Measurements from ENCODE around the gene DDX43. TPM values are rescaled to one million over a fixed set of nuclear protein-coding genes. Genes with fewer than 3 reads are reported as not detected.

Gene DDX43
- total RNA-seq, 1 experiment from 2014 or later: not detected

DNA sequence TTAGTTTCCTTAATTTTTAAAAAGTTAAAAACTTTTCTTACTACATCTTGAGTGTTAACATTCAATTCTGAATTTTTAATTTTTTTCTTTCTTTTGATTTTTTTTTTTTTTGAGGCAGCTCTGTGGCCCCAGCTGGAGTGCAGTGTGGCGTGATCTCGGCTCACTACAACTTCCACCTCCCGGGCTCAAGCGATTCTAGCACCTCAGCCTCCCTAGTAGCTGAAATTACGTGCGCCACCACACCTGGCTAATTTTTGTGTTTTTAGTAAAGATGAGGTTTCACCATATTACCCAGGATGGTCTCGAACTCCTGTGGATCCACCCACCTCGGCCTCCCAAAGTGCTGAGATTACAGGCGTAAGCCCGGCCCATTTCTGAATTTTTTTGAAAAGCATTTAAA, 1.2 kb downstream of the DDX43 start:
- BruUV-seq (replicated peaks): no TSS peak

DNA sequence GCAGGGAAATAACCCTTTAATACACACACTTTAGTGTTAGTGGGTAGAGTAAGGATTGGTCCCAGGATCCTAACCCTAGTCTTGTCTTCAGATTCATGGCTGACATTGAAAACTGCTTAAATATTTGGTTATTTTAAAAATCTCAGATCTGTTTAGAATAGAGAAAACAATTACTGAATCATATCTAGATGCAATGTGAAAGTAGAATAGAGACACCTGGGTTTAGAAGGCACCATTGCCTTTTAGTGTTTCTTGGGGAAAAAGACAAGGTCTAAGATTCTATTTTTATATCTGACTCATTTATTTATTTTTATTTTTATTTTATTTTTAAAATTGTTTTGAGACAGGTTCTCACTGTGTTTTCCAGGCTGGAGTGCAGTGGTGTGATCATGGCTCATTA, 6.0 kb downstream of the DDX43 start:
- no peak overlapping the region for H3K4me3 ChIP-seq (replicated peaks in 1 of 2; ENCODE audit: low read depth in 1 of 2, low read length in 2 of 2)
- no TSS peak for BruUV-seq (replicated peaks)
- ChIA-PET POLR2A (no interaction called here), RAD21 (ENCODE audit: low non-redundant PET in 1 of 2, low total read pairs in 2 of 2, uncharacterized antibody in 2 of 2, unreplicated experiment in 2 of 2) (no interaction called here), CTCF (interaction anchor here (1.6 kb wide), 1 partner anchor 12 kb away, joined by 5 read pairs; no protein-coding TSS in a partner anchor)
- intact Hi-C loops (cut with micrococcal nuclease): no loop called here
- no peaks in the 10 kb centered on the region for H3K9me3 ChIP-seq (ENCODE audit: control insufficient read depth in 1 of 2, insufficient read depth in 1 of 2, low read depth in 1 of 2, low read length in 2 of 2)
- DNase-seq (ENCODE audit: low read depth, low spot score): no peak
- ATAC-seq: no peak
- H3K4me1 ChIP-seq (ENCODE audit: control insufficient read depth in 1 of 2, insufficient read depth in 2 of 2, low read length in 2 of 2): no peaks in the 10 kb centered on the region
- no peak overlapping the region for H3K27ac ChIP-seq (ENCODE audit: low read depth, low read length)
- no peak overlapping the region for H3K4me2 ChIP-seq (ENCODE audit: low read length)
- TF ChIP-seq CEBPB (IDR thresholded peaks at IDR 0.05; ENCODE audit: low read depth) (no peak), CBX3 (IDR thresholded peaks at IDR 0.05; ENCODE audit: low read depth) (no peak), TCF7L2 (IDR thresholded peaks at IDR 0.05; ENCODE audit: borderline replicate concordance, extremely low read depth, insufficient read depth, insufficient read length) (no peak), RAD21 (IDR thresholded peaks at IDR 0.05; ENCODE audit: low read depth) (no peak), YY1 (IDR thresholded peaks at IDR 0.05; ENCODE audit: extremely low read depth, insufficient replicate concordance, low read depth, low read length) (no peak), EGR1 (IDR thresholded peaks at IDR 0.05; ENCODE audit: low read depth) (no peak), ZFX (IDR thresholded peaks at IDR 0.05) (no peak), POLR2A (IDR thresholded peaks at IDR 0.05; ENCODE audit: borderline replicate concordance, extremely low read depth, insufficient read depth, insufficient read length) (no peak), ZNF274 (IDR thresholded peaks at IDR 0.05; ENCODE audit: low read depth, low read length) (no peak), ELF1 (IDR thresholded peaks at IDR 0.05; ENCODE audit: borderline replicate concordance, low read depth) (no peak), FOSL1 (IDR thresholded peaks at IDR 0.05; ENCODE audit: low read depth) (no peak)
- TF ChIP-seq, protein P1, sequence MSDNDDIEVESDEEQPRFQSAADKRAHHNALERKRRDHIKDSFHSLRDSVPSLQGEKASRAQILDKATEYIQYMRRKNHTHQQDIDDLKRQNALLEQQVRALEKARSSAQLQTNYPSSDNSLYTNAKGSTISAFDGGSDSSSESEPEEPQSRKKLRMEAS (IDR thresholded peaks at IDR 0.05): no peak
- TF ChIP-seq, protein P2, sequence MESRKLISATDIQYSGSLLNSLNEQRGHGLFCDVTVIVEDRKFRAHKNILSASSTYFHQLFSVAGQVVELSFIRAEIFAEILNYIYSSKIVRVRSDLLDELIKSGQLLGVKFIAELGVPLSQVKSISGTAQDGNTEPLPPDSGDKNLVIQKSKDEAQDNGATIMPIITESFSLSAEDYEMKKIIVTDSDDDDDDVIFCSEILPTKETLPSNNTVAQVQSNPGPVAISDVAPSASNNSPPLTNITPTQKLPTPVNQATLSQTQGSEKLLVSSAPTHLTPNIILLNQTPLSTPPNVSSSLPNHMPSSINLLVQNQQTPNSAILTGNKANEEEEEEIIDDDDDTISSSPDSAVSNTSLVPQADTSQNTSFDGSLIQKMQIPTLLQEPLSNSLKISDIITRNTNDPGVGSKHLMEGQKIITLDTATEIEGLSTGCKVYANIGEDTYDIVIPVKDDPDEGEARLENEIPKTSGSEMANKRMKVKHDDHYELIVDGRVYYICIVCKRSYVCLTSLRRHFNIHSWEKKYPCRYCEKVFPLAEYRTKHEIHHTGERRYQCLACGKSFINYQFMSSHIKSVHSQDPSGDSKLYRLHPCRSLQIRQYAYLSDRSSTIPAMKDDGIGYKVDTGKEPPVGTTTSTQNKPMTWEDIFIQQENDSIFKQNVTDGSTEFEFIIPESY (IDR thresholded peaks at IDR 0.05; ENCODE audit: extremely low read depth, insufficient replicate concordance, low read length): no peak
- TF ChIP-seq, protein P3, sequence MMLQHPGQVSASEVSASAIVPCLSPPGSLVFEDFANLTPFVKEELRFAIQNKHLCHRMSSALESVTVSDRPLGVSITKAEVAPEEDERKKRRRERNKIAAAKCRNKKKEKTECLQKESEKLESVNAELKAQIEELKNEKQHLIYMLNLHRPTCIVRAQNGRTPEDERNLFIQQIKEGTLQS (IDR thresholded peaks at IDR 0.05): no peak
- H3K27me3 ChIP-seq (ENCODE audit: insufficient read depth, low read length): no peaks in the 10 kb centered on the region
- no peak overlapping the region for H2AFZ ChIP-seq (ENCODE audit: low read depth, low read length, poor library complexity, severe bottlenecking)
- no peaks in the 10 kb centered on the region; the same call in 1 of the 2 replicates for H3K9me2 ChIP-seq (ENCODE audit: insufficient read depth)
- no peak overlapping the region for H3K9ac ChIP-seq (ENCODE audit: low read length)
- no peaks in the 10 kb centered on the region for H4K20me1 ChIP-seq (ENCODE audit: insufficient read depth)
- no peaks in the 10 kb centered on the region for H3K36me3 ChIP-seq (ENCODE audit: control insufficient read depth in 1 of 2, insufficient read depth in 2 of 2, low read length in 2 of 2)
- no peaks in the 10 kb centered on the region for H3K79me2 ChIP-seq (ENCODE audit: insufficient read depth, low read length)

More for the DNA sequence above, 1.2 kb downstream of the DDX43 start:
- H3K27ac ChIP-seq (ENCODE audit: low read depth, low read length): no peak overlapping the region
- intact Hi-C loops (cut with micrococcal nuclease): no loop called here
- H3K4me1 ChIP-seq (ENCODE audit: control insufficient read depth in 1 of 2, insufficient read depth in 2 of 2, low read length in 2 of 2): peaks cover 7 to 23% of the 10 kb centered on the region in 2 experiments; a peak in 3 of 4 replicates
- no peak for ATAC-seq
- ChIA-PET CTCF (no interaction called here), POLR2A (no interaction called here), RAD21 (ENCODE audit: low non-redundant PET in 1 of 2, low total read pairs in 2 of 2, uncharacterized antibody in 2 of 2, unreplicated experiment in 2 of 2) (no interaction called here)
- H3K4me3 ChIP-seq (replicated peaks in 1 of 2; ENCODE audit: low read depth in 1 of 2, low read length in 2 of 2): no peak overlapping the region
- H2AFZ ChIP-seq (ENCODE audit: low read depth, low read length, poor library complexity, severe bottlenecking): no peak overlapping the region
- no peak for DNase-seq (ENCODE audit: low read depth, low spot score)
- no peaks in the 10 kb centered on the region for H4K20me1 ChIP-seq (ENCODE audit: insufficient read depth)
- no peaks in the 10 kb centered on the region for H3K36me3 ChIP-seq (ENCODE audit: control insufficient read depth in 1 of 2, insufficient read depth in 2 of 2, low read length in 2 of 2)
- H3K79me2 ChIP-seq (ENCODE audit: insufficient read depth, low read length): no peaks in the 10 kb centered on the region
- H3K4me2 ChIP-seq (ENCODE audit: low read length): no peak overlapping the region
- H3K9ac ChIP-seq (ENCODE audit: low read length): no peak overlapping the region
- H3K9me2 ChIP-seq (ENCODE audit: insufficient read depth): no peaks in the 10 kb centered on the region; the same call in 1 of the 2 replicates
- no peaks in the 10 kb centered on the region for H3K9me3 ChIP-seq (ENCODE audit: control insufficient read depth in 1 of 2, insufficient read depth in 1 of 2, low read depth in 1 of 2, low read length in 2 of 2)
- H3K27me3 ChIP-seq (ENCODE audit: insufficient read depth, low read length): no peaks in the 10 kb centered on the region
- TF ChIP-seq TCF7L2 (IDR thresholded peaks at IDR 0.05; ENCODE audit: borderline replicate concordance, extremely low read depth, insufficient read depth, insufficient read length): no peak
